ENCODE data around the gene SLC30A3. TPM values are rescaled to one million over a fixed set of nuclear protein-coding genes. Genes with fewer than 3 reads are reported as not detected.

The SLC30A3 gene
- total RNA-seq, 1 experiment from 2014 or later, result not detected

- no TSS peak for BruUV-seq (replicated peaks)
- intact Hi-C loops (cut with micrococcal nuclease; ENCODE audit: unreplicated experiment), result no loop called here
- H3K4me1 Mint-ChIP-seq (ENCODE audit: low read depth, unreplicated experiment), result peaks cover 20% of the 10 kb centered on the region
Measured at GRCh38 chr2:27284996-27285395, 22.1 kb upstream of the SLC30A3 start.

GRCh38 chr2:27282892-27283291 is 20.0 kb upstream of the SLC30A3 start:
- Mint-ChIP-seq H3K27me3 (ENCODE audit: unreplicated experiment) (peaks cover 82% of the 10 kb centered on the region), H3K36me3 (ENCODE audit: insufficient read depth, unreplicated experiment) (no peaks in the 10 kb centered on the region), H3K4me3 (ENCODE audit: low read depth, unreplicated experiment) (no peak overlapping the region), H3K9me3 (ENCODE audit: low read depth, unreplicated experiment) (no peaks in the 10 kb centered on the region), H3K27ac (ENCODE audit: unreplicated experiment) (no peak overlapping the region), H3K4me1 (ENCODE audit: low read depth, unreplicated experiment) (peaks cover 27% of the 10 kb centered on the region)
- no peak for DNase-seq
- CTCF ChIA-PET, result interaction anchor here (0.5 to 5.6 kb wide), 5 partner anchors 10 to 133 kb away, joined by 3 to 29 read pairs (median 4); no protein-coding TSS in a partner anchor
- no peak for TF ChIP-seq CTCF (IDR thresholded peaks at IDR 0.05; ENCODE audit: unreplicated experiment)
- BruUV-seq (replicated peaks), result no TSS peak
- intact Hi-C loops (cut with micrococcal nuclease; ENCODE audit: unreplicated experiment), result no loop called here

More at GRCh38 chr2:27284996-27285395, 22.1 kb upstream of the SLC30A3 start:
- no peak overlapping the region for H3K4me3 Mint-ChIP-seq (ENCODE audit: low read depth, unreplicated experiment)
- H3K9me3 Mint-ChIP-seq (ENCODE audit: low read depth, unreplicated experiment), result no peaks in the 10 kb centered on the region
- CTCF ChIA-PET, result no interaction called here
- TF ChIP-seq CTCF (IDR thresholded peaks at IDR 0.05; ENCODE audit: unreplicated experiment), result no peak
- no peaks in the 10 kb centered on the region for H3K36me3 Mint-ChIP-seq (ENCODE audit: insufficient read depth, unreplicated experiment)
- DNase-seq, result no peak
- H3K27ac Mint-ChIP-seq (ENCODE audit: unreplicated experiment), result no peak overlapping the region
- peaks cover 81% of the 10 kb centered on the region for H3K27me3 Mint-ChIP-seq (ENCODE audit: unreplicated experiment)

- Mint-ChIP-seq H3K27me3 (ENCODE audit: unreplicated experiment) (peaks cover 82% of the 10 kb centered on the region), H3K4me1 (ENCODE audit: low read depth, unreplicated experiment) (peaks cover 27% of the 10 kb centered on the region), H3K9me3 (ENCODE audit: low read depth, unreplicated experiment) (no peaks in the 10 kb centered on the region), H3K4me3 (ENCODE audit: low read depth, unreplicated experiment) (no peak within 1 kb of the TSS), H3K36me3 (ENCODE audit: insufficient read depth, unreplicated experiment) (no peaks in the 10 kb centered on the region), H3K27ac (ENCODE audit: unreplicated experiment) (no peak within 1 kb of the TSS)
- DNase-seq, result no peak
- no TSS peak for BruUV-seq (replicated peaks)
- TF ChIP-seq CTCF (IDR thresholded peaks at IDR 0.05; ENCODE audit: unreplicated experiment), result no peak
- intact Hi-C loops (cut with micrococcal nuclease; ENCODE audit: unreplicated experiment), result no loop called here
- CTCF ChIA-PET, result interaction anchor here (1.0 to 5.6 kb wide), 3 partner anchors 11 to 21 kb away, joined by 3 to 29 read pairs (median 4); no protein-coding TSS in a partner anchor
Measured at GRCh38 chr2:27281855-27282559, 19.2 kb upstream of the SLC30A3 start, which contains the start of gene TRIM54. Gene TRIM54, plus strand, starts transcription at chr2:27282429. Its CDS starts 303 bp downstream, at chr2:27282732.

GRCh38 chr2:27281442-27281841 is 18.6 kb upstream of the SLC30A3 start:
- no TSS peak for BruUV-seq (replicated peaks)
- no peak for TF ChIP-seq CTCF (IDR thresholded peaks at IDR 0.05; ENCODE audit: unreplicated experiment)
- Mint-ChIP-seq H3K27ac (ENCODE audit: unreplicated experiment) (no peak overlapping the region), H3K4me3 (ENCODE audit: low read depth, unreplicated experiment) (no peak overlapping the region), H3K4me1 (ENCODE audit: low read depth, unreplicated experiment) (peaks cover 27% of the 10 kb centered on the region), H3K36me3 (ENCODE audit: insufficient read depth, unreplicated experiment) (no peaks in the 10 kb centered on the region), H3K9me3 (ENCODE audit: low read depth, unreplicated experiment) (no peaks in the 10 kb centered on the region), H3K27me3 (ENCODE audit: unreplicated experiment) (peaks cover 82% of the 10 kb centered on the region)
- CTCF ChIA-PET, result interaction anchor here (1.0 to 5.6 kb wide), 4 partner anchors 11 to 182 kb away, joined by 3 to 29 read pairs (median 8); no protein-coding TSS in a partner anchor
- intact Hi-C loops (cut with micrococcal nuclease; ENCODE audit: unreplicated experiment), result no loop called here
- no peak for DNase-seq
